ENCODE measurements around the gene DYNC2I2. TPM values are rescaled to one million over a fixed set of nuclear protein-coding genes. Genes with fewer than 3 reads are reported as not detected.
A peak's percentile ranks its signal among the peaks of the same experiment; 100 is the strongest.
"Not testable (repeated sequence)": the region's sequence is repeated elsewhere in the genome, so short reads cannot be mapped to it uniquely, and the experiment has no call there.

DYNC2I2 gene
- total RNA-seq, 1 donor from 2014 or later: 58.0 TPM

- intact Hi-C loops (cut with micrococcal nuclease): loop anchor here (2.0 to 10.0 kb wide), 3 partner anchors 19 to 241 kb away; partner anchors contain the start of genes DOLK, ENDOG and NUP188
- CTCF ChIA-PET: interaction anchor here (0.9 to 1.0 kb wide), 2 partner anchors 10 to 19 kb away, joined by 3 read pairs; no protein-coding TSS in a partner anchor
- Mint-ChIP-seq H3K4me3 (peak overlapping the region; percentile 85), H3K9me3 (no peaks in the 10 kb centered on the region), H3K27ac (no peak overlapping the region), H3K4me1 (peaks cover 13% of the 10 kb centered on the region), H3K27me3 (no peaks in the 10 kb centered on the region), H3K36me3 (ENCODE audit: low read depth) (no peaks in the 10 kb centered on the region)
- DNase-seq (no peak), ATAC-seq (ENCODE audit: low read depth) (no peak)
- no peak for TF ChIP-seq CTCF (IDR thresholded peaks at IDR 0.05)
- POLR2A ChIA-PET: interaction anchor here (0.5 to 1.3 kb wide), 5 partner anchors 10 to 30 kb away, joined by 4 to 8 read pairs (median 4); partner anchors contain the start of gene ZDHHC12
Observed at GRCh38 chr9:128703616-128704355, 47.1 kb upstream of the DYNC2I2 start.

DNA sequence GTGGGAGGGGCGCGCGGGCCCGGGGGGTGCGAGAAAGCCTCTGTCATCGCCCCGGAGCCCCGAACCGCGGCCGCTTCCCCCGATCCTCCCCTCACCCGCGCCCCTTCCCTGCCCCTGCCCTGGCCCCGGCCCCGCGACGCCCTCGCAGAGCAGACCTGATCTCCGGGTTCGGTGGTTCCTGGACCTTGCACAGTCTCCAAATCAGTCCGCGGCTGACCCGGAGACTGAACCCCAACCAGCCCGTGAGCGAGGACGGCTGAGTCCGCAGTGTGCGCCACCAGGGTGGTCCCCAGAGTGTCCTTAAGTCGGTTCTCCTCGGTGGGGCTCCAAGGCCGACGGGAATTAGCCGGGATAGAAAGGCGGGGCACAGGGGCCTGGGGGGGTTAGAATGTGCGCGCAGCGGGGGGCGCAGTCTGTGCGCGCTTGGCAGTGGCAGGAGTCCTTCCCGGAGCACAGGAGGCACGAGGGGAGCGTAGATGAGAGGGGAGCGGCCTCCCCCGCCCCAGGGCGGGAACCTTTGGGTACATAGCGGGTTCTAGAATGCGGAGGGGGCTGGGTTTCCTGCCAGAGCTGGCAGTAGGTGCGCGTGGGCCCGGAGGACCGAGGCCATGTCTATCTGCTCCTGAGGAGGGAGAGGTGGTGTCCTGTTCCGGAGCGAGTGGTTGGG is 46.4 kb upstream of the DYNC2I2 start:
- DNase-seq: peak; percentile 41
- ChIA-PET CTCF (interaction anchor here (1.0 kb wide), 1 partner anchor 18 kb away, joined by 3 read pairs; no protein-coding TSS in a partner anchor), POLR2A (interaction anchor here (0.5 to 1.3 kb wide), 6 partner anchors 9 to 30 kb away, joined by 4 to 8 read pairs (median 4); partner anchors contain the start of gene ZDHHC12)
- intact Hi-C loops (cut with micrococcal nuclease): loop anchor here (1.0 to 10.0 kb wide), 7 partner anchors 14 to 242 kb away; partner anchors contain the start of genes DOLK, DYNC2I2, ENDOG and NUP188
- Mint-ChIP-seq H3K4me3 (peak overlapping the region; percentile 85), H3K27ac (peak overlapping the region; percentile 24), H3K27me3 (no peaks in the 10 kb centered on the region), H3K9me3 (no peaks in the 10 kb centered on the region), H3K4me1 (peaks cover 13% of the 10 kb centered on the region), H3K36me3 (ENCODE audit: low read depth) (no peaks in the 10 kb centered on the region)
- peak; percentile 47 for ATAC-seq (ENCODE audit: low read depth)
- TF ChIP-seq CTCF (IDR thresholded peaks at IDR 0.05): no peak

GRCh38 chr9:128702445-128702948 is 45.9 kb upstream of the DYNC2I2 start, which contains the start of gene PKN3:
TSS of gene PKN3 (plus strand) at chr9:128702503. CDS start at chr9:128702916, 413 bp downstream.
- CTCF ChIA-PET: interaction anchor here (0.6 to 1.6 kb wide), 12 partner anchors 9 to 226 kb away, joined by 3 to 7 read pairs (median 4); partner anchors contain the start of gene ENDOG
- intact Hi-C loops (cut with micrococcal nuclease): loop anchor here (1.0 to 10.0 kb wide), 7 partner anchors 13 to 242 kb away; partner anchors contain the start of genes DOLK, DYNC2I2, ENDOG and NUP188
- POLR2A ChIA-PET: interaction anchor here (0.6 to 3.4 kb wide), 6 partner anchors 9 to 69 kb away, joined by 3 to 16 read pairs (median 5); partner anchors contain the start of genes SET and ZDHHC12
- peak within 1 kb of the TSS; percentile 24 for H3K27ac Mint-ChIP-seq
- TF ChIP-seq CTCF (IDR thresholded peaks at IDR 0.05): peak; percentile 57
- no peaks in the 10 kb centered on the region for H3K27me3 Mint-ChIP-seq
- ATAC-seq (ENCODE audit: low read depth) (peak; percentile 85), DNase-seq (peak; percentile 91)
- H3K4me3 Mint-ChIP-seq: peak within 1 kb of the TSS; percentile 85
- no peaks in the 10 kb centered on the region for H3K9me3 Mint-ChIP-seq
- peaks cover 13% of the 10 kb centered on the region for H3K4me1 Mint-ChIP-seq
- H3K36me3 Mint-ChIP-seq (ENCODE audit: low read depth): peaks cover 3% of the 10 kb centered on the region

GRCh38 chr9:128701227-128701854 is 44.7 kb upstream of the DYNC2I2 start:
- Mint-ChIP-seq H3K4me1 (peaks cover 15% of the 10 kb centered on the region), H3K27ac (no peak overlapping the region), H3K27me3 (no peaks in the 10 kb centered on the region), H3K36me3 (ENCODE audit: low read depth) (peaks cover 13% of the 10 kb centered on the region), H3K4me3 (peak overlapping the region; percentile 85), H3K9me3 (no peaks in the 10 kb centered on the region)
- ATAC-seq (ENCODE audit: low read depth): no peak
- no peak for TF ChIP-seq CTCF (IDR thresholded peaks at IDR 0.05)
- no peak for DNase-seq
- intact Hi-C loops (cut with micrococcal nuclease): loop anchor here (5.0 to 10.0 kb wide), 2 partner anchors 116 to 243 kb away; partner anchors contain the start of genes DOLK, ENDOG and NUP188
- ChIA-PET CTCF (interaction anchor here (1.1 to 1.6 kb wide), 4 partner anchors 17 to 117 kb away, joined by 4 to 6 read pairs (median 5); partner anchors contain the start of gene ENDOG), POLR2A (interaction anchor here (1.3 to 3.4 kb wide), 3 partner anchors 11 to 23 kb away, joined by 5 to 16 read pairs (median 6); partner anchors contain the start of genes SET and ZDHHC12)

DNA sequence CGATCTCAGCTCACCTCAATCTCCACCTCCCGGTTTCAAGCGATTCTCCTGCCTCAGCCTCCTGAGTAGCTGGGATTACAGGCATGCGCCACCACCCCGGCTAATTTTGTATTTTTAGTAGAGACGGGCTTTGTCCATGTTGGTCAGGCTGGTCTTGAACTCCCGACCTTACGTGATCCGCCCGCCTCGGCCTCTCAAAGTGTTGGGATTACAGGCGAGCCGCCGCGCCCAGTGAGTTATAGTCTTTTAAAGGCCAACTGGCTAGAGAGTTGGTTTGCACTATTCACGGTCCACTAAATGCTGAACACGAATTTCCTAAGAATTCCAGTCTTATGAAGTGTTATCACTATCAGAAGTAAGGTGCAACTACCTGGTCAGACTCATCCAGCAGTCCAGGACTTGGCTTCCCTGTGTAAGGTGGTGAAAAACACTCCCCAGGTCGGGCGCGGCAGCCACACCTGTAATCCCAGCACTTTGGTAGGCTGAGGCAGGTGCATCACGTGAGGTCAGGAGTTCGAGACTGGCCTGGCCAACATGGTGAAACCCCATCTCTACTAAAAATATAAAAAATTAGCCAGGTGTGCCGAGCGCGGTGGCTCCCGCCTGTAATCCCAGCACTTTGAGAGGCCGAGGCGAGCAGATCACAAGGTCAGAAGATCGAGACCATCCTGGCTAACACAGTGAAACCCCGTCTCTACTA is 42.6 kb upstream of the DYNC2I2 start:
- not testable (repeated sequence) for H3K27me3 Mint-ChIP-seq
- H3K4me1 Mint-ChIP-seq: peaks cover 29% of the 10 kb centered on the region

More for the DNA sequence above, 42.6 kb upstream of the DYNC2I2 start:
- H3K9me3 Mint-ChIP-seq; H3K27ac Mint-ChIP-seq; intact Hi-C loops (cut with micrococcal nuclease); H3K4me3 Mint-ChIP-seq; DNase-seq; ATAC-seq (ENCODE audit: low read depth): not testable (repeated sequence)
- ChIA-PET POLR2A (interaction anchor here (1.8 to 3.4 kb wide), 2 partner anchors 9 to 25 kb away, joined by 6 to 16 read pairs; partner anchors contain the start of genes SET and ZDHHC12), CTCF (interaction anchor here (1.2 kb wide), 1 partner anchor 119 kb away, joined by 3 read pairs; the partner anchor contains the start of gene ENDOG)
- H3K36me3 Mint-ChIP-seq (ENCODE audit: low read depth): peaks cover 32% of the 10 kb centered on the region

All from activated B cell treated with CpG ODN at 0.5 μM for 24 hours (primary cell).